Muscle of leg (tissue), 11 donors: ENCODE results near the gene TMEM202. TPM values are rescaled to one million over a fixed set of nuclear protein-coding genes. Genes with fewer than 3 reads are reported as not detected.
"Not testable (repeated sequence)": the region's sequence is repeated elsewhere in the genome, so short reads cannot be mapped to it uniquely, and the experiment has no call there.

ENCODE experiments used
- DNase-seq: peaks from one replicate; pipeline ENCODE4 v3.0.0; 2013
- H3K27ac ChIP-seq: one replicate; pipeline ENCODE4 v1.5.1; 2013; ENCODE audit warnings: mild to moderate bottlenecking, low read length, control low read depth
- H3K27me3 ChIP-seq: one replicate; pipeline ENCODE4 v1.6.1; 2013; ENCODE audit warnings: low read length; ENCODE audit not compliant: control insufficient read depth, insufficient read depth
- H3K36me3 ChIP-seq: one replicate; pipeline ENCODE4 v1.6.1; 2013; ENCODE audit warnings: low read length; ENCODE audit not compliant: control insufficient read depth, insufficient read depth
- H3K4me1 ChIP-seq: one replicate; pipeline ENCODE4 v1.6.1; 2013; ENCODE audit warnings: low read length; ENCODE audit not compliant: control insufficient read depth, insufficient read depth
- H3K4me3 ChIP-seq: one replicate; pipeline ENCODE4 v1.5.1; 2013; ENCODE audit warnings: low read length, control low read depth
- H3K9me3 ChIP-seq: replicated peaks from 2 replicates; pipeline ENCODE4 v1.6.1; 2013; ENCODE audit warnings: low read depth, low read length; ENCODE audit not compliant: control insufficient read depth
- WGBS: methylation state at CpG from one replicate; pipeline ENCODE4 v1.1.5; 2013; ENCODE audit warnings: missing lambda C conversion rate; ENCODE audit not compliant: insufficient coverage; 5-methylcytosine and 5-hydroxymethylcytosine counted together
- polyA plus RNA-seq, 8 donors: library from polyadenylated mRNA; unstranded; fragments of 120-200 nt; gene quantifications; one replicate each; pipeline versions ENCODE4 v1.2.1 to v1.2.3, GENCODE V29; 2013; ENCODE audit warnings: inconsistent platforms in 1 of 8, low replicate concordance in 1 of 8; ENCODE audit not compliant: insufficient read length in 8 of 8, insufficient read depth in 1 of 8
- total RNA-seq: library from RNA; stranded (reverse); fragments of 120-200 nt; gene quantifications from one replicate; pipeline ENCODE4 v1.2.4, GENCODE V29; 2013

Gene TMEM202
- total and polyA plus RNA-seq, 9 donors = 0.21 TPM; not detected in 8

GRCh38 chr15:72398648-72399047 is 543 bp downstream of the TMEM202 start:
- DNase-seq = no peak
- 84% methylated on average over 7 of the region's 7 CpGs for WGBS
- Histone ChIP-seq H3K27me3 (peaks cover 2% of the 10 kb centered on the region), H3K4me1 (no peaks in the 10 kb centered on the region), H3K36me3 (no peaks in the 10 kb centered on the region), H3K4me3 (no peak overlapping the region), H3K9me3 (no peaks in the 10 kb centered on the region), H3K27ac (no peak overlapping the region)

GRCh38 chr15:72402726-72403125 is 4.6 kb downstream of the TMEM202 start:
- WGBS = 57% methylated on average over 4 of the region's 5 CpGs
- H3K27me3 ChIP-seq = peaks cover 2% of the 10 kb centered on the region

GRCh38 chr15:72404356-72404755 is 6.3 kb downstream of the TMEM202 start:
- H3K4me1 ChIP-seq = no peaks in the 10 kb centered on the region
- H3K4me3 ChIP-seq = no peak overlapping the region
- H3K27me3 ChIP-seq = peaks cover 2% of the 10 kb centered on the region
- no peak overlapping the region for H3K27ac ChIP-seq
- H3K9me3 ChIP-seq = no peaks in the 10 kb centered on the region
- no peaks in the 10 kb centered on the region for H3K36me3 ChIP-seq
- WGBS = no CpG with 5 or more reads among the region's 3 CpGs
- no peak for DNase-seq

More at GRCh38 chr15:72402726-72403125, 4.6 kb downstream of the TMEM202 start:
- Histone ChIP-seq H3K9me3 (no peaks in the 10 kb centered on the region), H3K36me3 (no peaks in the 10 kb centered on the region), H3K27ac (no peak overlapping the region), H3K4me1 (no peaks in the 10 kb centered on the region), H3K4me3 (no peak overlapping the region)
- no peak for DNase-seq

GRCh38 chr15:72404841-72405240 is 6.7 kb downstream of the TMEM202 start:
- no peak for DNase-seq
- Histone ChIP-seq H3K27ac (no peak overlapping the region), H3K9me3 (no peaks in the 10 kb centered on the region), H3K4me3 (no peak overlapping the region), H3K4me1 (no peaks in the 10 kb centered on the region), H3K27me3 (peaks cover 2% of the 10 kb centered on the region), H3K36me3 (no peaks in the 10 kb centered on the region)

GRCh38 chr15:72406936-72407335 is 8.8 kb downstream of the TMEM202 start:
- Histone ChIP-seq H3K36me3 (no peaks in the 10 kb centered on the region), H3K4me1 (no peaks in the 10 kb centered on the region), H3K27ac (no peak overlapping the region), H3K27me3 (peaks cover 2% of the 10 kb centered on the region), H3K4me3 (no peak overlapping the region), H3K9me3 (no peaks in the 10 kb centered on the region)
- DNase-seq = no peak
- WGBS = 29% methylated on average over 1 of the region's 3 CpGs

GRCh38 chr15:72411111-72411510 is 13.0 kb downstream of the TMEM202 start:
- Histone ChIP-seq H3K4me3 (no peak overlapping the region), H3K4me1 (no peaks in the 10 kb centered on the region), H3K27me3 (no peaks in the 10 kb centered on the region), H3K36me3 (no peaks in the 10 kb centered on the region), H3K27ac (no peak overlapping the region), H3K9me3 (no peaks in the 10 kb centered on the region)
- WGBS = 88% methylated on average over 1 of the region's 5 CpGs
- no peak for DNase-seq

- Histone ChIP-seq H3K4me3 (no peak overlapping the region), H3K4me1 (no peaks in the 10 kb centered on the region), H3K27ac (no peak overlapping the region), H3K9me3 (no peaks in the 10 kb centered on the region), H3K27me3 (no peaks in the 10 kb centered on the region), H3K36me3 (no peaks in the 10 kb centered on the region)
- no CpG with 5 or more reads among the region's 1 CpG for WGBS
- no peak for DNase-seq
Observed at GRCh38 chr15:72411544-72411943, 13.4 kb downstream of the TMEM202 start.

GRCh38 chr15:72413337-72413736 is 15.2 kb downstream of the TMEM202 start:
- not testable (repeated sequence) for H3K4me1 ChIP-seq, DNase-seq, H3K27ac ChIP-seq, H3K4me3 ChIP-seq, H3K9me3 ChIP-seq, H3K27me3 ChIP-seq, H3K36me3 ChIP-seq
- no CpG with 5 or more reads among the region's 3 CpGs for WGBS

- Histone ChIP-seq H3K4me3 (no peak overlapping the region), H3K4me1 (no peaks in the 10 kb centered on the region), H3K27ac (no peak overlapping the region), H3K27me3 (no peaks in the 10 kb centered on the region), H3K36me3 (no peaks in the 10 kb centered on the region), H3K9me3 (no peaks in the 10 kb centered on the region)
- DNase-seq = no peak
- no CpG with 5 or more reads among the region's 2 CpGs for WGBS
Observed at GRCh38 chr15:72415304-72415703, 17.2 kb downstream of the TMEM202 start.

GRCh38 chr15:72419768-72420167 is 21.7 kb downstream of the TMEM202 start:
- H3K36me3 ChIP-seq, H3K27me3 ChIP-seq, DNase-seq, H3K27ac ChIP-seq, H3K4me1 ChIP-seq, H3K4me3 ChIP-seq, H3K9me3 ChIP-seq: not testable (repeated sequence)
- 100% methylated on average over 1 of the region's 3 CpGs for WGBS

GRCh38 chr15:72420576-72420975 is 22.5 kb downstream of the TMEM202 start:
- H3K27ac ChIP-seq = no peak overlapping the region
- H3K4me3 ChIP-seq = no peak overlapping the region
- H3K36me3 ChIP-seq = no peaks in the 10 kb centered on the region
- no peaks in the 10 kb centered on the region for H3K27me3 ChIP-seq
- peaks cover 3% of the 10 kb centered on the region for H3K9me3 ChIP-seq
- no peaks in the 10 kb centered on the region for H3K4me1 ChIP-seq
- no CpG with 5 or more reads among the region's 2 CpGs for WGBS
- DNase-seq = peak; percentile 1
